SK-N-MC (cell line): ENCODE measurements around the gene ZNF518B.
"Not testable (repeated sequence)": the region's sequence is repeated elsewhere in the genome, so short reads cannot be mapped to it uniquely, and the experiment has no call there.

ENCODE experiments used
- EZH2 ChIP-seq: fragments of 200-600 bp; sonication (generic); IDR thresholded peaks from one replicate; pipeline ENCODE4 v1.6.1; 2017; ENCODE audit warnings: antibody characterized with exemption
- POLR2AphosphoS5 ChIP-seq: IDR thresholded peaks from 2 replicates; pipeline ENCODE4 v1.6.1; 2012; ENCODE audit warnings: mild to moderate bottlenecking, low read depth, low read length, borderline replicate concordance

GRCh38 chr4:10427680-10428079, 29.5 kb downstream of the ZNF518B start:
- not testable (repeated sequence) for TF ChIP-seq POLR2AphosphoS5, EZH2
